Activated naive CD8-positive, alpha-beta T cell treated with anti-CD3 and anti-CD28 coated beads, Interleukin-2, amount 10 ng/mL, durations not matched to agents 7 days and 5 days (primary cell): ENCODE measurements around the gene OVCA2. TPM values are rescaled to one million over a fixed set of nuclear protein-coding genes. Genes with fewer than 3 reads are reported as not detected.
A peak's percentile ranks its signal among the peaks of the same experiment; 100 is the strongest.

ENCODE experiments used
- ATAC-seq: fragments of 150-1000 bp; cut with Tn5 transposase; one replicate; pipeline ENCODE4 v1.10.0; 2021; ENCODE audit warnings: low read depth, moderate library complexity
- POLR2A ChIA-PET: fragments of 350-600 bp; sonication (Branson Sonifier 250); formaldehyde crosslinking; loops from one replicate; lab custom pipeline; 2021; ENCODE audit warnings: antibody characterized with exemption; lab: Charles Lee
- DNase-seq: peaks from one replicate; pipeline ENCODE4 v3.0.0; 2021
- H3K27ac Mint-ChIP-seq: one replicate; pipeline ENCODE4 v1.8.0; 2022; ENCODE audit warnings: mild to moderate bottlenecking, mixed read lengths
- H3K27me3 Mint-ChIP-seq: one replicate; pipeline ENCODE4 v1.8.0; 2022; ENCODE audit warnings: mild to moderate bottlenecking, moderate library complexity, mixed read lengths
- H3K36me3 Mint-ChIP-seq: one replicate; pipeline ENCODE4 v1.8.0; 2021; ENCODE audit warnings: mild to moderate bottlenecking, mixed read lengths
- H3K4me1 Mint-ChIP-seq: one replicate; pipeline ENCODE4 v1.8.0; 2021; ENCODE audit warnings: mixed read lengths
- H3K4me3 Mint-ChIP-seq: one replicate; pipeline ENCODE4 v1.8.0; 2022; ENCODE audit warnings: mild to moderate bottlenecking, moderate library complexity, mixed read lengths
- H3K9me3 Mint-ChIP-seq: one replicate; pipeline ENCODE4 v1.8.0; 2021; ENCODE audit warnings: mixed read lengths
- microRNA-seq: library from miRNA; unstranded; fragments of <30 nt; microRNA quantifications from one replicate; pipeline ENCODE4 v1.2.0, GENCODE V29; 2022
- total RNA-seq, 2 experiments: library from RNA; stranded (reverse); gene quantifications; one replicate each; pipeline ENCODE4 v1.2.3, GENCODE V29; 2021

The OVCA2 gene
- total RNA-seq, 2 experiments from 2014 or later: 32.0 to 35.5 TPM

DNA sequence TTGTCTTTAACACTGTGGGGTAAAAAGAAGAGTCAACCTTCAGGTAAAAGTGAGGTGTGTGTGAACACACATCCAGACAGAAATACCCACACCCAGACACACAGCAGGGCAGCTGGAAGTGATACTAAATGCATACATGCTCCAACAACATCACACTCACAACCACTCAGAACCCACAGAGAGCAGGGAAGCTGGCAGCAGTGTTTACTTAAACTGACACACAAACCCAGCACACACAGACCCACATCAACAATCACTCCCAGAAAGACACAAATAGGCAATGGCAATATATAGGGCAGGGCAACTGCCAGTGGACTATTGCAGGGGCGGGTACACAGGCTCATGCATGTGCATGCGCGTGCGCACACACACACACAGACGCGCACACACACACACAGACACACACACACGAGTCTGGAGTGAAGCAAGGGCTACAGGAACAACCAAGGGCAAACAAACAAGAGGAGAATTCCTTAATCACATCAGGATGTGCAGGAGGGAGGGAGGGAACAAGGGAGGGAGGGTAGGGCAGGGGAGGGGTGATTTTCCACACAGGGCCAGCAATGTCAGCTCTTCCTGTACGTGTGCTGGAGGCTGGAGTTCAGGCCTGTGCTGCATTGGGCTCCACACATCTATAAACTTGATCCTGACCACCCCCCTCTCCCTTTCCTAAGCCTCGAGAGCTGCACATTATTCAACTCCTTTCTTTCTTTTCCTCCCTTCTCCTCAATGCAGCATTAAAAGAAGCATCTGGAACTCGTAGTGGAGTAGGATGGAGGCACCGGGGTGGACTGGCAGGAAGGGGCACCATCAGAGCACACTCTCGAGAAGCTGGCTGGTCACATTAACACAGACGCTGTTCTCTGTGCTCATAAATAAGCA lies 43.2 kb downstream of the OVCA2 start:
- POLR2A ChIA-PET: interaction anchor here (0.6 to 3.8 kb wide), 4 partner anchors 8 to 791 kb away, joined by 3 to 12 read pairs (median 7); partner anchors contain the start of gene HIC1
- Mint-ChIP-seq H3K9me3 (no peaks in the 10 kb centered on the region), H3K4me1 (peaks cover 73% of the 10 kb centered on the region), H3K27me3 (no peaks in the 10 kb centered on the region), H3K27ac (peak overlapping the region; percentile 47), H3K36me3 (peaks cover 36% of the 10 kb centered on the region), H3K4me3 (no peak overlapping the region)
- no peak for ATAC-seq
- DNase-seq: no peak

DNA sequence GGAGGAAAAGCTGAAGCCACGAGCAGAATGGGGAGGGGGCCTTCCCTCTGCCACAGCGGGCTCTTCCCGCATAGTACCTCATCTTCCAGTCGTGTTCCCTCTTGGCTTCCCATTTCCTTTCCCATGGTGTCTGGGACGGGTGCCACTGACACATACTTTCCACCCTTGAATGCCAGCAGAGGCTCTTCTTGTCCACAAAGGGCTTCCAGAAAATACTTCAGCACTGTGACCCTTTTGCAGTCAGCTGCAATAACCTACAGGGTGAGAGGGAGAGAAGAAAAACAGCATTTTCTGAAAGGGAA lies 43.8 kb downstream of the OVCA2 start:
- Mint-ChIP-seq H3K4me1 (peaks cover 77% of the 10 kb centered on the region), H3K27me3 (no peaks in the 10 kb centered on the region), H3K9me3 (no peaks in the 10 kb centered on the region), H3K4me3 (peak overlapping the region; percentile 5), H3K36me3 (peaks cover 35% of the 10 kb centered on the region), H3K27ac (peak overlapping the region; percentile 32)
- DNase-seq (no peak), ATAC-seq (no peak)
- POLR2A ChIA-PET: interaction anchor here (0.6 to 3.4 kb wide), 3 partner anchors 9 to 792 kb away, joined by 3 to 10 read pairs (median 4); partner anchors contain the start of gene HIC1

- H3K36me3 Mint-ChIP-seq: peaks cover 30% of the 10 kb centered on the region
- no peak overlapping the region for H3K4me3 Mint-ChIP-seq
- H3K27me3 Mint-ChIP-seq: no peaks in the 10 kb centered on the region
- H3K4me1 Mint-ChIP-seq: peaks cover 78% of the 10 kb centered on the region
- H3K9me3 Mint-ChIP-seq: no peaks in the 10 kb centered on the region
- ATAC-seq: no peak
- POLR2A ChIA-PET: interaction anchor here (1.5 to 3.4 kb wide), 3 partner anchors 9 to 31 kb away, joined by 3 to 10 read pairs (median 7); partner anchors contain the start of gene HIC1
- no peak overlapping the region for H3K27ac Mint-ChIP-seq
- no peak for DNase-seq
Observed at GRCh38 chr17:2086306-2086705, 44.5 kb downstream of the OVCA2 start.

GRCh38 chr17:2087597-2088211 lies 45.9 kb downstream of the OVCA2 start:
- peaks cover 28% of the 10 kb centered on the region for H3K36me3 Mint-ChIP-seq
- no peaks in the 10 kb centered on the region for H3K9me3 Mint-ChIP-seq
- DNase-seq (no peak), ATAC-seq (peak; percentile 40)
- POLR2A ChIA-PET: interaction anchor here (0.6 to 3.4 kb wide), 4 partner anchors 14 to 157 kb away, joined by 3 to 10 read pairs (median 5); partner anchors contain the start of gene HIC1
- H3K4me3 Mint-ChIP-seq: peak overlapping the region; percentile 74
- H3K4me1 Mint-ChIP-seq: peaks cover 74% of the 10 kb centered on the region
- no peaks in the 10 kb centered on the region for H3K27me3 Mint-ChIP-seq
- H3K27ac Mint-ChIP-seq: peak overlapping the region; percentile 74

GRCh38 chr17:2089021-2089422 lies 47.2 kb downstream of the OVCA2 start:
- H3K9me3 Mint-ChIP-seq: no peaks in the 10 kb centered on the region
- peaks cover 71% of the 10 kb centered on the region for H3K4me1 Mint-ChIP-seq
- H3K27me3 Mint-ChIP-seq: no peaks in the 10 kb centered on the region
- ATAC-seq (peak; percentile 18), DNase-seq (no peak)
- peaks cover 31% of the 10 kb centered on the region for H3K36me3 Mint-ChIP-seq
- H3K4me3 Mint-ChIP-seq: peak overlapping the region; percentile 90
- H3K27ac Mint-ChIP-seq: peak overlapping the region; percentile 97
- POLR2A ChIA-PET: interaction anchor here (0.6 to 1.9 kb wide), 13 partner anchors 13 to 373 kb away, joined by 3 to 6 read pairs (median 3); partner anchors contain the start of gene TSR1

DNA sequence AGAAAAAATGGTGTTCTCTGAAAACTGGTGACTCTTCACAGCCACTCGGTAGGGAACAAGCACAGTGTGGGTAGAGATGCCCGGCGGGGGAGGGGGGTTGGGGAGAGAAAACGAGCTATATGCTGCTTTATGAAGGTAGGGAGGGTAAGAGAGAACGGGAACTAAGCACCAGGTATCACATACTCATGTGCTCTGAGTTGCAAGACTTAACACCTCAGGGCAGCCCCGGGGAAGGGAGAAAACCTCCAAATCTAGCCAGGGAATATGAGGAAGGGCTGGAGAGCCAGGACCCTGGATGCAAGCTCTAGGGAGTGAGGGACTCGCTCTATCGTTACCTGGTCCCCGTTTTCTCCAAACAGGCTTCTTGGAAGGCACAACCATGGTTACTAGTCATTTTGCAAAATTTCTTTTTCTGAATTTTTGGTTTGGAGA lies 48.4 kb downstream of the OVCA2 start:
- H3K4me3 Mint-ChIP-seq: peak overlapping the region; percentile 90
- H3K27me3 Mint-ChIP-seq: no peaks in the 10 kb centered on the region
- peaks cover 24% of the 10 kb centered on the region for H3K36me3 Mint-ChIP-seq
- POLR2A ChIA-PET: interaction anchor here (0.7 to 1.9 kb wide), 12 partner anchors 11 to 510 kb away, joined by 3 to 7 read pairs (median 3); no protein-coding TSS in a partner anchor
- no peak for DNase-seq
- H3K9me3 Mint-ChIP-seq: no peaks in the 10 kb centered on the region
- ATAC-seq: peak; percentile 2
- peak overlapping the region; percentile 97 for H3K27ac Mint-ChIP-seq
- peaks cover 62% of the 10 kb centered on the region for H3K4me1 Mint-ChIP-seq

- POLR2A ChIA-PET: interaction anchor here (0.7 to 1.4 kb wide), 6 partner anchors 10 to 181 kb away, joined by 3 to 7 read pairs (median 3); no protein-coding TSS in a partner anchor
- no peak for ATAC-seq
- H3K4me3 Mint-ChIP-seq: peak overlapping the region; percentile 90
Observed at GRCh38 chr17:2090804-2091534, 49.1 kb downstream of the OVCA2 start.

GRCh38 chr17:2092253-2092652 lies 50.4 kb downstream of the OVCA2 start:
- Mint-ChIP-seq H3K27ac (peak overlapping the region; percentile 60), H3K9me3 (no peaks in the 10 kb centered on the region), H3K36me3 (peaks cover 19% of the 10 kb centered on the region), H3K27me3 (no peaks in the 10 kb centered on the region), H3K4me1 (peaks cover 45% of the 10 kb centered on the region), H3K4me3 (no peak overlapping the region)
- no peak for DNase-seq
- no peak for ATAC-seq
- POLR2A ChIA-PET: interaction anchor here (0.9 kb wide), 1 partner anchor 47 kb away, joined by 3 read pairs; no protein-coding TSS in a partner anchor

More at GRCh38 chr17:2090804-2091534, 49.1 kb downstream of the OVCA2 start:
- Mint-ChIP-seq H3K27me3 (no peaks in the 10 kb centered on the region), H3K4me1 (peaks cover 57% of the 10 kb centered on the region), H3K36me3 (peaks cover 19% of the 10 kb centered on the region), H3K27ac (peak overlapping the region; percentile 97), H3K9me3 (no peaks in the 10 kb centered on the region)
- DNase-seq: no peak

Small RNA genes within 50 kb of the gene (microRNA-seq; reads per million reads assigned to microRNA genes)
- gene MIR132 (1,077 reads per million, percentile 79 among the genes with 10 or more reads in this experiment), gene MIR212 (34.4 reads per million, percentile 39 among the genes with 10 or more reads in this experiment)

Other genes with a start within 250 kb of the OVCA2 start
- gene SMYD4, start 212.1 kb upstream of the OVCA2 start, total RNA-seq: 10 to 100 TPM; 44.7 to 48.6 TPM
- gene RPA1, start 212.0 kb upstream of the OVCA2 start, total RNA-seq: 100 to 1,000 TPM; 245 to 252 TPM
- gene RTN4RL1, start 16.7 kb upstream of the OVCA2 start, total RNA-seq: under 1 TPM; 0.22 to 0.45 TPM
- 10 to 100 TPM; 45.7 to 46.4 TPM for gene DPH1, start 11.9 kb upstream of the OVCA2 start, total RNA-seq
- gene HIC1, start 13.1 kb downstream of the OVCA2 start, total RNA-seq: 10 to 100 TPM; 62.1 to 64.3 TPM